H1 (cell line): Measurements from ENCODE around the gene SECISBP2L. TPM values are rescaled to one million over a fixed set of nuclear protein-coding genes. Genes with fewer than 3 reads are reported as not detected.

Source experiments
- FOSL1 ChIP-seq: IDR thresholded peaks from 2 replicates; pipeline ENCODE4 v1.6.1; 2011; ENCODE audit warnings: mild to moderate bottlenecking, low read depth, low read length, moderate library complexity; ENCODE audit not compliant: insufficient read depth
- polyA plus RNA-seq, 7 experiments: library from polyadenylated mRNA; depleted of rRNA in 3 of 7; stranded (reverse) in 5 of 7; unstranded in 2 of 7; fragments of >200 nt in 5 of 7; fragments of 200-250 nt in 2 of 7; gene quantifications; 1 replicate in 5 of 7; 2 replicates in 1 of 7; 4 replicates in 1 of 7; pipeline versions ENCODE4 v1.2.1 to v1.2.3, GENCODE V29; 2011 to 2013; ENCODE audit warnings: missing spikeins in 2 of 7, mixed read lengths in 2 of 7
- total RNA-seq: library from RNA; stranded (reverse); fragmentation: NEBNext Ultra II Directional; extraction: Animal tissue kit (Norgen Biotek cat#: 25700); gene quantifications from 2 replicates; pipeline ENCODE4 v1.2.1, GENCODE V29; 2021
- TF ChIP-seq, protein P1 (sequence below), 3 experiments: IDR thresholded peaks; 1 replicate in 2 of 3; 2 replicates in 1 of 3; pipeline versions ENCODE4 v1.5.1 to v1.6.1; 2011; ENCODE audit warnings: low read length in 3 of 3, mild to moderate bottlenecking in 3 of 3, inconsistent platforms in 2 of 3, low read depth in 1 of 3, moderate library complexity in 1 of 3; ENCODE audit not compliant: insufficient read depth in 1 of 3; ENCODE audit errors: control extremely low read depth in 1 of 3
- TF ChIP-seq, protein P2 (sequence below): fragments of 300-600 bp; sonication (generic); IDR thresholded peaks from 2 replicates; pipeline ENCODE4 v1.7.1; 2012; ENCODE audit warnings: low read length, moderate library complexity, mild to moderate bottlenecking, inconsistent platforms; ENCODE audit not compliant: insufficient replicate concordance

Gene SECISBP2L
- total and polyA plus RNA-seq, 2 of the 8 experiments (the other 6 are each of a cell fraction or from before 2014, with no cell fraction given): 7.6 to 22.8 TPM

DNA sequence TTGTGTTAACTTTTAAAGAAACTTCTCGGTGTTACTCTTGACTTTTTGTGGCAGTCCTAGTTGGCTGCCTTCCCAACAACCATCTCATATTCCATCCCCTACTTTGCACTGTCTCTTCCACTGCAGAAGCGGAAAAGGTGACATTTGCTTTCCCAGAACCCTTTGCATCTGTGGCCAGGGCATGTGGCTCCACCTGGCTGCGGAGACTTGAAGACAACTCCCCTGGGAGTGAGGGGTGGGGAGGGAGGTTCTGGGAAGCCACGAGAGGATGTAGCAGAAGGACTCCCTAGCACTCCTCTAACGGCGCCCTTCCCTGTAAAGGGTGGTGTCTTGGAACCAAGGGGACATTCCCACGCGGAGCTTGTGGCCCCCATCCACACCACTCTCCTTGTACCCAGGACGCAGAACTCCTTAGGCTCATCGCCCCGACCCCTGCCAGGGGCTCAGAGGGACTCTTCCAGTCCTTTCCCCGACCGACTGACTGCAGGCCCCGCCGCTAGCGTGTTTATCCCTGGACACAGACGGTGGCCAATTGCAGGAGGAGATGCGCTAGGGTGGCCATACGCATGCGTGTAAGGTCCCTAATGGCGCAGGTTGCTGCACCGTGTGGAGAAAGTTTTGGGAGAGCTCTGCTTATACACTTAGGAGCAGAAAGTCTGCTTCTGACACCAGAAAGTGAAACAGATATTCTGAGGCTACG is 33.2 kb upstream of the SECISBP2L start (continued):
- TF ChIP-seq, protein P1, sequence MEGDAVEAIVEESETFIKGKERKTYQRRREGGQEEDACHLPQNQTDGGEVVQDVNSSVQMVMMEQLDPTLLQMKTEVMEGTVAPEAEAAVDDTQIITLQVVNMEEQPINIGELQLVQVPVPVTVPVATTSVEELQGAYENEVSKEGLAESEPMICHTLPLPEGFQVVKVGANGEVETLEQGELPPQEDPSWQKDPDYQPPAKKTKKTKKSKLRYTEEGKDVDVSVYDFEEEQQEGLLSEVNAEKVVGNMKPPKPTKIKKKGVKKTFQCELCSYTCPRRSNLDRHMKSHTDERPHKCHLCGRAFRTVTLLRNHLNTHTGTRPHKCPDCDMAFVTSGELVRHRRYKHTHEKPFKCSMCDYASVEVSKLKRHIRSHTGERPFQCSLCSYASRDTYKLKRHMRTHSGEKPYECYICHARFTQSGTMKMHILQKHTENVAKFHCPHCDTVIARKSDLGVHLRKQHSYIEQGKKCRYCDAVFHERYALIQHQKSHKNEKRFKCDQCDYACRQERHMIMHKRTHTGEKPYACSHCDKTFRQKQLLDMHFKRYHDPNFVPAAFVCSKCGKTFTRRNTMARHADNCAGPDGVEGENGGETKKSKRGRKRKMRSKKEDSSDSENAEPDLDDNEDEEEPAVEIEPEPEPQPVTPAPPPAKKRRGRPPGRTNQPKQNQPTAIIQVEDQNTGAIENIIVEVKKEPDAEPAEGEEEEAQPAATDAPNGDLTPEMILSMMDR (IDR thresholded peaks at IDR 0.05; ENCODE audit: control extremely low read depth in 1 of 3, insufficient read depth in 1 of 3, low read depth in 1 of 3, low read length in 3 of 3): peak; percentile 2 to 43 (median 37); a peak in 3 of 4 replicates
- TF ChIP-seq, protein P2, sequence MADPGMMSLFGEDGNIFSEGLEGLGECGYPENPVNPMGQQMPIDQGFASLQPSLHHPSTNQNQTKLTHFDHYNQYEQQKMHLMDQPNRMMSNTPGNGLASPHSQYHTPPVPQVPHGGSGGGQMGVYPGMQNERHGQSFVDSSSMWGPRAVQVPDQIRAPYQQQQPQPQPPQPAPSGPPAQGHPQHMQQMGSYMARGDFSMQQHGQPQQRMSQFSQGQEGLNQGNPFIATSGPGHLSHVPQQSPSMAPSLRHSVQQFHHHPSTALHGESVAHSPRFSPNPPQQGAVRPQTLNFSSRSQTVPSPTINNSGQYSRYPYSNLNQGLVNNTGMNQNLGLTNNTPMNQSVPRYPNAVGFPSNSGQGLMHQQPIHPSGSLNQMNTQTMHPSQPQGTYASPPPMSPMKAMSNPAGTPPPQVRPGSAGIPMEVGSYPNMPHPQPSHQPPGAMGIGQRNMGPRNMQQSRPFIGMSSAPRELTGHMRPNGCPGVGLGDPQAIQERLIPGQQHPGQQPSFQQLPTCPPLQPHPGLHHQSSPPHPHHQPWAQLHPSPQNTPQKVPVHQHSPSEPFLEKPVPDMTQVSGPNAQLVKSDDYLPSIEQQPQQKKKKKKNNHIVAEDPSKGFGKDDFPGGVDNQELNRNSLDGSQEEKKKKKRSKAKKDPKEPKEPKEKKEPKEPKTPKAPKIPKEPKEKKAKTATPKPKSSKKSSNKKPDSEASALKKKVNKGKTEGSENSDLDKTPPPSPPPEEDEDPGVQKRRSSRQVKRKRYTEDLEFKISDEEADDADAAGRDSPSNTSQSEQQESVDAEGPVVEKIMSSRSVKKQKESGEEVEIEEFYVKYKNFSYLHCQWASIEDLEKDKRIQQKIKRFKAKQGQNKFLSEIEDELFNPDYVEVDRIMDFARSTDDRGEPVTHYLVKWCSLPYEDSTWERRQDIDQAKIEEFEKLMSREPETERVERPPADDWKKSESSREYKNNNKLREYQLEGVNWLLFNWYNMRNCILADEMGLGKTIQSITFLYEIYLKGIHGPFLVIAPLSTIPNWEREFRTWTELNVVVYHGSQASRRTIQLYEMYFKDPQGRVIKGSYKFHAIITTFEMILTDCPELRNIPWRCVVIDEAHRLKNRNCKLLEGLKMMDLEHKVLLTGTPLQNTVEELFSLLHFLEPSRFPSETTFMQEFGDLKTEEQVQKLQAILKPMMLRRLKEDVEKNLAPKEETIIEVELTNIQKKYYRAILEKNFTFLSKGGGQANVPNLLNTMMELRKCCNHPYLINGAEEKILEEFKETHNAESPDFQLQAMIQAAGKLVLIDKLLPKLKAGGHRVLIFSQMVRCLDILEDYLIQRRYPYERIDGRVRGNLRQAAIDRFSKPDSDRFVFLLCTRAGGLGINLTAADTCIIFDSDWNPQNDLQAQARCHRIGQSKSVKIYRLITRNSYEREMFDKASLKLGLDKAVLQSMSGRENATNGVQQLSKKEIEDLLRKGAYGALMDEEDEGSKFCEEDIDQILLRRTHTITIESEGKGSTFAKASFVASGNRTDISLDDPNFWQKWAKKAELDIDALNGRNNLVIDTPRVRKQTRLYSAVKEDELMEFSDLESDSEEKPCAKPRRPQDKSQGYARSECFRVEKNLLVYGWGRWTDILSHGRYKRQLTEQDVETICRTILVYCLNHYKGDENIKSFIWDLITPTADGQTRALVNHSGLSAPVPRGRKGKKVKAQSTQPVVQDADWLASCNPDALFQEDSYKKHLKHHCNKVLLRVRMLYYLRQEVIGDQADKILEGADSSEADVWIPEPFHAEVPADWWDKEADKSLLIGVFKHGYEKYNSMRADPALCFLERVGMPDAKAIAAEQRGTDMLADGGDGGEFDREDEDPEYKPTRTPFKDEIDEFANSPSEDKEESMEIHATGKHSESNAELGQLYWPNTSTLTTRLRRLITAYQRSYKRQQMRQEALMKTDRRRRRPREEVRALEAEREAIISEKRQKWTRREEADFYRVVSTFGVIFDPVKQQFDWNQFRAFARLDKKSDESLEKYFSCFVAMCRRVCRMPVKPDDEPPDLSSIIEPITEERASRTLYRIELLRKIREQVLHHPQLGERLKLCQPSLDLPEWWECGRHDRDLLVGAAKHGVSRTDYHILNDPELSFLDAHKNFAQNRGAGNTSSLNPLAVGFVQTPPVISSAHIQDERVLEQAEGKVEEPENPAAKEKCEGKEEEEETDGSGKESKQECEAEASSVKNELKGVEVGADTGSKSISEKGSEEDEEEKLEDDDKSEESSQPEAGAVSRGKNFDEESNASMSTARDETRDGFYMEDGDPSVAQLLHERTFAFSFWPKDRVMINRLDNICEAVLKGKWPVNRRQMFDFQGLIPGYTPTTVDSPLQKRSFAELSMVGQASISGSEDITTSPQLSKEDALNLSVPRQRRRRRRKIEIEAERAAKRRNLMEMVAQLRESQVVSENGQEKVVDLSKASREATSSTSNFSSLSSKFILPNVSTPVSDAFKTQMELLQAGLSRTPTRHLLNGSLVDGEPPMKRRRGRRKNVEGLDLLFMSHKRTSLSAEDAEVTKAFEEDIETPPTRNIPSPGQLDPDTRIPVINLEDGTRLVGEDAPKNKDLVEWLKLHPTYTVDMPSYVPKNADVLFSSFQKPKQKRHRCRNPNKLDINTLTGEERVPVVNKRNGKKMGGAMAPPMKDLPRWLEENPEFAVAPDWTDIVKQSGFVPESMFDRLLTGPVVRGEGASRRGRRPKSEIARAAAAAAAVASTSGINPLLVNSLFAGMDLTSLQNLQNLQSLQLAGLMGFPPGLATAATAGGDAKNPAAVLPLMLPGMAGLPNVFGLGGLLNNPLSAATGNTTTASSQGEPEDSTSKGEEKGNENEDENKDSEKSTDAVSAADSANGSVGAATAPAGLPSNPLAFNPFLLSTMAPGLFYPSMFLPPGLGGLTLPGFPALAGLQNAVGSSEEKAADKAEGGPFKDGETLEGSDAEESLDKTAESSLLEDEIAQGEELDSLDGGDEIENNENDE: no peak
- TF ChIP-seq FOSL1: no peak
